ENCODE results near the gene BUB3.

BUB3 gene

DNA sequence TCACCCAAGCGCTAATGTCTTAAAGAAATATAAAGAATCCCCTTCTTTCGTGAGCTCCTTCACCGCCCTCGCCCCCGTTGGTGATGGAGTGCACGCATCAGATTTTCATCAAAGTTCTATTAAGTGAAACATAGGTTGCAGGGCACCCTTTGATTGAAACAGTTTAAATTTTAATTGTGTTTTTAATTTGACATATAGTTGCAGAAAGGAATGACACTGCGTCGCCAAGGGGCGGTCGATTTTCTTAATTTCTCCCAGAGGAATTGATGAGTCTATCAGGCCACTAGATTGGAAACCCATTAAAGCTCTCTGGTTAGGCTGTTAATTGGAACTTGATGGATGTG is 10.4 kb upstream of the BUB3 start:
- Histone ChIP-seq H3K4me1 (ENCODE audit: control insufficient read depth, insufficient read depth, low read length) (no peaks in the 10 kb centered on the region), H3K9ac (ENCODE audit: low read length) (no peak overlapping the region), H3K4me3 (ENCODE audit: low read length) (no peak overlapping the region), H3K27ac (ENCODE audit: low read depth, low read length) (no peak overlapping the region), H3K27me3 (ENCODE audit: control insufficient read depth, insufficient read depth, low read length) (peaks cover 74% of the 10 kb centered on the region), H3K36me3 (ENCODE audit: control insufficient read depth, insufficient read depth, low read length) (no peaks in the 10 kb centered on the region)

DNA sequence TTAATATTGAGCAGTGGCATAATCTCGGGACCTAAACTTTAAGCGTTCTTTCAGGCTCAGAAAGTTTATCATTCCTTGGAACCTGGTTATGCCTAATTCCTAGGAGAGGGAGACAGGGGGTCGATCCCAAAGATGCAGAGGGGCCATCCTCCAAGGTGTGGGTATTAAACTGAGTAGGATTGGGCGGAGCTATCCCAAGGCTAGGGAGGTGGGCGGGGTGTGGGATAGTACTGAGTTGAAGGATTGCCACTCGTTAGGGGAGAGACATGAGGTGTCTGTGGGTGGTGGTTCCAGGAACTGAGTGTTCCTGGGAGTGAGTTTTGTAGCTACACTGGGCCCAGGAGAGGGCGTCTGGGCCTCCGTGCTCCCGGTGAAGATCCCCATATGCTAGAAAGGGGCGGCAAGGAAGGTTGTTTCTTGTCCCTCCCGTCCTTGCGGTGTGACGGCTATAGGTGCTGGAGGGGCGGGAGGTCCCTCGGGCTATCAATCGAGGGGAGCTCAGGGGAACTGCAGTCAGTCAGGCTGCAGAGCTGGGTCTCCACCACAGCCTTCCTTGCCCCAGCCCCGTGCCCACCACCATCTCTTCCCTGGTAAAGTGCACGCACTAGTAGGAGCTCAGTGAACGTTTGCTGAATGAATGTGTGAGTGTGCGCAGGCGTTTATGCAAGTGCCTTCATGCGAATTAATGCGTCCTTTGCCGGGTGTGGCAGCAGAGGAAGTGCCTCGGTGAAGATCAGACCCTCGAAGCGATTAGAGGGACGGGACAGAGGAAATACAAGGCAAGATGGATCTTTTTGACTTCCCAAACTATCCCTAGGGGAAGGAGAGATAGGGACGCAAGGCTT is 9.3 kb upstream of the BUB3 start:
- Histone ChIP-seq H3K4me3 (ENCODE audit: low read length) (no peak overlapping the region), H3K27ac (ENCODE audit: low read depth, low read length) (no peak overlapping the region), H3K36me3 (ENCODE audit: control insufficient read depth, insufficient read depth, low read length) (no peaks in the 10 kb centered on the region), H3K9ac (ENCODE audit: low read length) (no peak overlapping the region), H3K4me1 (ENCODE audit: control insufficient read depth, insufficient read depth, low read length) (no peaks in the 10 kb centered on the region), H3K27me3 (ENCODE audit: control insufficient read depth, insufficient read depth, low read length) (peaks cover 72% of the 10 kb centered on the region)

DNA sequence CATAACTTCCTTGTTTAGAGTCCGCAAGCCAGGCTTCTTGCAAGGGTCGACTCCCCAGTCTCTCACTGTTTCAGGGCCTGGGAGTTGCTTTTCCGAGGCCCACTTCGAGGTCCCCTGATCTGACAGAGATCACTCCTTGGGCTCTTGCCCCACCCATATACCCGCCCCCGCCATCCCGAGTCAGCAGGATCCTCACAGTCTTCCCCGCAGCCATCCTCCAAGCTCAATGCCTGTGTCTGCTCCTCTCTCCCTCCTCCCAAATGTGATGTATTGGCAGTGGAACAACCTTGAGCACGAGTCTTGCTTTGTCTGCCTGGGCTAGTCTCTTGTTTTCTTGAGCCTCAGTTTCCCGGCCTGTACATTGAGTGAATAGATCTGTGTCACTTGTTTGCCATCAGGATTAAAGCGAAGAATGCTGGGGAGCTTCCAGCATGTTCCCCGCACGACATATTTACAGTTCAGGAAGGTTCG is 8.6 kb upstream of the BUB3 start:
- Histone ChIP-seq H3K9ac (ENCODE audit: low read length) (no peak overlapping the region), H3K27me3 (ENCODE audit: control insufficient read depth, insufficient read depth, low read length) (peaks cover 70% of the 10 kb centered on the region), H3K36me3 (ENCODE audit: control insufficient read depth, insufficient read depth, low read length) (no peaks in the 10 kb centered on the region), H3K27ac (ENCODE audit: low read depth, low read length) (no peak overlapping the region), H3K4me3 (ENCODE audit: low read length) (no peak overlapping the region), H3K4me1 (ENCODE audit: control insufficient read depth, insufficient read depth, low read length) (no peaks in the 10 kb centered on the region)

- H3K27ac ChIP-seq (ENCODE audit: low read depth, low read length) = no peak overlapping the region
- no peaks in the 10 kb centered on the region for H3K36me3 ChIP-seq (ENCODE audit: control insufficient read depth, insufficient read depth, low read length)
- H3K27me3 ChIP-seq (ENCODE audit: control insufficient read depth, insufficient read depth, low read length) = peaks cover 70% of the 10 kb centered on the region
- no peaks in the 10 kb centered on the region for H3K4me1 ChIP-seq (ENCODE audit: control insufficient read depth, insufficient read depth, low read length)
- H3K9ac ChIP-seq (ENCODE audit: low read length) = no peak overlapping the region
- H3K4me3 ChIP-seq (ENCODE audit: low read length) = no peak overlapping the region
Observed at GRCh38 chr10:123146013-123146893, 7.9 kb upstream of the BUB3 start.

- no peak overlapping the region for H3K4me3 ChIP-seq (ENCODE audit: low read length)
- H3K9ac ChIP-seq (ENCODE audit: low read length) = no peak overlapping the region
- peaks cover 68% of the 10 kb centered on the region for H3K27me3 ChIP-seq (ENCODE audit: control insufficient read depth, insufficient read depth, low read length)
- no peaks in the 10 kb centered on the region for H3K36me3 ChIP-seq (ENCODE audit: control insufficient read depth, insufficient read depth, low read length)
- H3K4me1 ChIP-seq (ENCODE audit: control insufficient read depth, insufficient read depth, low read length) = no peaks in the 10 kb centered on the region
- H3K27ac ChIP-seq (ENCODE audit: low read depth, low read length) = no peak overlapping the region
Observed at GRCh38 chr10:123146894-123147634, 7.1 kb upstream of the BUB3 start.

- no peak within 1 kb of the TSS for H3K27ac ChIP-seq (ENCODE audit: low read depth, low read length)
- no peak within 1 kb of the TSS for H3K4me3 ChIP-seq (ENCODE audit: low read length)
- H3K9ac ChIP-seq (ENCODE audit: low read length) = no peak within 1 kb of the TSS
- no peaks in the 10 kb centered on the region for H3K36me3 ChIP-seq (ENCODE audit: control insufficient read depth, insufficient read depth, low read length)
- H3K4me1 ChIP-seq (ENCODE audit: control insufficient read depth, insufficient read depth, low read length) = no peaks in the 10 kb centered on the region
- H3K27me3 ChIP-seq (ENCODE audit: control insufficient read depth, insufficient read depth, low read length) = peaks cover 65% of the 10 kb centered on the region
Observed at GRCh38 chr10:123147635-123148413, 6.4 kb upstream of the BUB3 start, which contains the start of gene HMX2. Gene HMX2, plus strand, starts transcription at chr10:123148136. Its CDS starts 243 bp downstream, at chr10:123148379.

- H3K4me3 ChIP-seq (ENCODE audit: low read length) = no peak overlapping the region
- no peaks in the 10 kb centered on the region for H3K4me1 ChIP-seq (ENCODE audit: control insufficient read depth, insufficient read depth, low read length)
- peaks cover 59% of the 10 kb centered on the region for H3K27me3 ChIP-seq (ENCODE audit: control insufficient read depth, insufficient read depth, low read length)
Observed at GRCh38 chr10:123148414-123149161, 5.6 kb upstream of the BUB3 start.

GRCh38 chr10:123149162-123149567 is 5.0 kb upstream of the BUB3 start:
- H3K27me3 ChIP-seq (ENCODE audit: control insufficient read depth, insufficient read depth, low read length) = peaks cover 58% of the 10 kb centered on the region
- H3K27ac ChIP-seq (ENCODE audit: low read depth, low read length) = no peak overlapping the region
- H3K9ac ChIP-seq (ENCODE audit: low read length) = no peak overlapping the region
- no peak overlapping the region for H3K4me3 ChIP-seq (ENCODE audit: low read length)
- H3K4me1 ChIP-seq (ENCODE audit: control insufficient read depth, insufficient read depth, low read length) = no peaks in the 10 kb centered on the region
- no peaks in the 10 kb centered on the region for H3K36me3 ChIP-seq (ENCODE audit: control insufficient read depth, insufficient read depth, low read length)

More at GRCh38 chr10:123148414-123149161, 5.6 kb upstream of the BUB3 start:
- Histone ChIP-seq H3K36me3 (ENCODE audit: control insufficient read depth, insufficient read depth, low read length) (no peaks in the 10 kb centered on the region), H3K9ac (ENCODE audit: low read length) (no peak overlapping the region), H3K27ac (ENCODE audit: low read depth, low read length) (no peak overlapping the region)

GRCh38 chr10:123149568-123150270 is 4.5 kb upstream of the BUB3 start:
- H3K27me3 ChIP-seq (ENCODE audit: control insufficient read depth, insufficient read depth, low read length) = peaks cover 57% of the 10 kb centered on the region
- peak overlapping the region; percentile 50 for H3K4me3 ChIP-seq (ENCODE audit: low read length)
- H3K36me3 ChIP-seq (ENCODE audit: control insufficient read depth, insufficient read depth, low read length) = no peaks in the 10 kb centered on the region
- H3K9ac ChIP-seq (ENCODE audit: low read length) = no peak overlapping the region
- H3K27ac ChIP-seq (ENCODE audit: low read depth, low read length) = no peak overlapping the region
- no peaks in the 10 kb centered on the region for H3K4me1 ChIP-seq (ENCODE audit: control insufficient read depth, insufficient read depth, low read length)

DNA sequence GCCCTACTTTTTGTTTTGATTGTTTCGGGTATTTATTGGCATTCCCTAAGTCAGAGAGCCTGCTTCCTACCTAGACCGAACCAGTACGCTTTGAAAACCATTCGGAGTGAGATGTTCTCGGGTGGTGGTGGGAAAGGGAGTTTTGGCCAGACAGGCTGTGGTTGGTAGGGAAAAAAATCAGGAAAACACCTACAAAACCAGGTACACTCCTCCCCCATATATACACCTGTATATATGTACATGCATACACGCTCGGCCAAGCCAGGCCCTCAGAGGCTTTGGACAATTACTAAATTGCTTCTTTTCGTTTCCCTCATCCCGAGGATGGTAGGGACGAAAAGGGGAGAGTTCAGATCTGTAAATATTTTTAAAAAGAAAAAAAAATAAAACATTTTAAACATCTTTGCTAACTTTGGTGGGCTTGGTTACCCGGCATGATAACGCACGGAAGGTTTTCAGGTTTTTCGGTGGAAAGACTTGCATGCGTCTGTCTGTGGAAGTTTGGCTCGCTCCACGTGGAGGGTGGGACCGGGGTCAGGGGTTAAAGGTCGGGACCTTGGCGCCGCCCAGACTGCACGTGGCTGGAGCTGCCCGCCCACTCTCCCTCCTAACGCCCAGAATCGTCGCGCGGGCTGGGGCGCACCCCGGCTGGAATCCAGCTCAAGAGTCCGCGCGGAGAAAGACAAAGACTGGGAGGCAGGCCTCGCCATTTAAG is 3.8 kb upstream of the BUB3 start:
- Histone ChIP-seq H3K9ac (ENCODE audit: low read length) (no peak overlapping the region), H3K27ac (ENCODE audit: low read depth, low read length) (no peak overlapping the region), H3K4me3 (ENCODE audit: low read length) (peak overlapping the region; percentile 26), H3K4me1 (ENCODE audit: control insufficient read depth, insufficient read depth, low read length) (peaks cover 5% of the 10 kb centered on the region), H3K27me3 (ENCODE audit: control insufficient read depth, insufficient read depth, low read length) (peaks cover 55% of the 10 kb centered on the region), H3K36me3 (ENCODE audit: control insufficient read depth, insufficient read depth, low read length) (no peaks in the 10 kb centered on the region)
